Caco-2 (cell line): ENCODE results near the gene SLC6A5. TPM values are rescaled to one million over a fixed set of nuclear protein-coding genes. Genes with fewer than 3 reads are reported as not detected.

Source experiments
- BruUV-seq: library from RNA; stranded (reverse); fragments of 400-500 nt; replicated peaks from 2 replicates; lab custom pipeline; 2021; lab: Mats Ljungman, UMichigan
- CTCF ChIA-PET: fragments of 300-600 bp; sonication (Branson Sonifier 250); formaldehyde crosslinking; loops from one replicate; lab custom pipeline; 2022; ENCODE audit warnings: antibody characterized with exemption; lab: Charles Lee
- POLR2A ChIA-PET: fragments of 300-600 bp; sonication (Branson Sonifier 250); formaldehyde crosslinking; loops from one replicate; lab custom pipeline; 2022; ENCODE audit warnings: antibody characterized with exemption; lab: Charles Lee
- DNase-seq, 2 experiments: peaks; one replicate each; pipeline versions ENCODE4 v3.0.0 to v3.0.0-alpha.2; 2020 to 2022
- H3K27me3 ChIP-seq: replicated peaks from 2 replicates; pipeline ENCODE4 v1.6.0; 2011; ENCODE audit warnings: low read length; ENCODE audit not compliant: control insufficient read depth, insufficient read depth
- H3K36me3 ChIP-seq: 2 replicates; pipeline ENCODE4 v1.5.1; 2011; ENCODE audit warnings: low read length; ENCODE audit not compliant: control insufficient read depth, insufficient read depth
- H3K4me1 ChIP-seq: fragments of 250-450 bp; sonication (Bioruptor Pico); 2 replicates; pipeline ENCODE4 v1.5.1; 2020; ENCODE audit warnings: mild to moderate bottlenecking
- H3K4me3 ChIP-seq: 2 replicates; pipeline ENCODE4 v1.5.1; 2011; ENCODE audit warnings: low read depth, mild to moderate bottlenecking, control low read depth, low read length
- H3K9me3 ChIP-seq: fragments of 250-450 bp; sonication (Bioruptor Pico); 2 replicates; pipeline ENCODE4 v1.5.1; 2020; ENCODE audit warnings: mild to moderate bottlenecking, moderate library complexity
- H3K27ac Mint-ChIP-seq: one replicate; pipeline ENCODE4 v1.8.0; 2022; ENCODE audit warnings: mixed read lengths; ENCODE audit not compliant: unreplicated experiment
- H3K27me3 Mint-ChIP-seq: one replicate; pipeline ENCODE4 v1.8.0; 2022; ENCODE audit warnings: mixed read lengths; ENCODE audit not compliant: insufficient read depth, unreplicated experiment
- H3K36me3 Mint-ChIP-seq: one replicate; pipeline ENCODE4 v1.8.0; 2022; ENCODE audit warnings: mild to moderate bottlenecking, mixed read lengths; ENCODE audit not compliant: insufficient read depth, unreplicated experiment
- H3K4me1 Mint-ChIP-seq: one replicate; pipeline ENCODE4 v1.8.0; 2022; ENCODE audit warnings: low read depth, mixed read lengths; ENCODE audit not compliant: unreplicated experiment
- H3K4me3 Mint-ChIP-seq: one replicate; pipeline ENCODE4 v1.8.0; 2022; ENCODE audit warnings: mild to moderate bottlenecking, moderate library complexity, mixed read lengths; ENCODE audit not compliant: unreplicated experiment
- H3K9me3 Mint-ChIP-seq: one replicate; pipeline ENCODE4 v1.8.0; 2022; ENCODE audit warnings: mixed read lengths; ENCODE audit not compliant: unreplicated experiment
- CTCF ChIP-seq, 2 experiments: fragments of 200-600 bp in 1 of 2; IDR thresholded peaks; 1 replicate in 1 of 2; 2 replicates in 1 of 2; pipeline versions ENCODE4 v1.5.1 to v1.8.0; 2011 to 2022; ENCODE audit warnings: antibody characterized with exemption in 1 of 2, control low read depth in 1 of 2, inconsistent platforms in 1 of 2, low read depth in 1 of 2, low read length in 1 of 2, mild to moderate bottlenecking in 1 of 2, moderate library complexity in 1 of 2; ENCODE audit not compliant: insufficient read depth in 1 of 2, severe bottlenecking in 1 of 2, unreplicated experiment in 1 of 2
- intact Hi-C: fragments of 100-400 bp; cut with micrococcal nuclease; formaldehyde crosslinking; loops from one replicate; pipeline ENCODE4 v1.10.0; 2022; ENCODE audit not compliant: unreplicated experiment
- total RNA-seq: library from RNA; stranded (reverse); gene quantifications from 2 replicates; pipeline ENCODE4 v1.2.3, GENCODE V29; 2022

The SLC6A5 gene
- total RNA-seq, 1 experiment from 2014 or later, result not detected

DNA sequence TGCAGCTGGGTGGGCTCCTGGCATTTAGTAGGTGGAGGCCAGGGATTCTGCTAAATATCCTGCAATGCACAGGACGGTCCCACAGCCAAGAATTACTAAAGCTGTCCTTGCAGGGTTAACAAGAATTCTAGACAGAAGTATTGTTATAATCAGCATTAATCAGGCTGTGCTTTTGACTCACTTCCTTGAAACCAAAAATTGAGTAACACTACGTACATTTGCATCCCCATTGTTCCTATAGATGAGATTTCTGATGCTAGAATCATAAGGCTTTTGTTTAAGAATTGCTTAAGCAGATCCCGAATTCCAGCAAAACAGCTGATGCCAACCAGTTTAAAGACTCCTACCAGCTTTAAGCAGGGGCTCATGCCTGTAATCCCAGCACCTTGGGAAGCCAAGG, 11.4 kb downstream of the SLC6A5 start:
- Mint-ChIP-seq H3K36me3 (no peaks in the 10 kb centered on the region), H3K27ac (no peak overlapping the region), H3K4me3 (no peak overlapping the region), H3K9me3 (no peaks in the 10 kb centered on the region), H3K4me1 (peaks cover 9% of the 10 kb centered on the region), H3K27me3 (peaks cover 23% of the 10 kb centered on the region)
- no peak for DNase-seq
- H3K4me1 ChIP-seq, result 0 out of 2 replicates have a peak, but pooled peaks cover 3% of the 10 kb centered on the region
- no peak overlapping the region for H3K4me3 ChIP-seq
- ChIA-PET CTCF (no interaction called here), POLR2A (no interaction called here)
- no peaks in the 10 kb centered on the region for H3K36me3 ChIP-seq
- TF ChIP-seq CTCF (IDR thresholded peaks at IDR 0.05; ENCODE audit: insufficient read depth in 1 of 2, low read depth in 1 of 2, low read length in 1 of 2, severe bottlenecking in 1 of 2, unreplicated experiment in 1 of 2), result no peak
- H3K9me3 ChIP-seq, result no peaks in the 10 kb centered on the region
- intact Hi-C loops, result loop anchor here (1.0 to 5.0 kb wide), 6 partner anchors 79 to 483 kb away; partner anchors contain the start of gene PRMT3
- no TSS peak for BruUV-seq
- no peaks in the 10 kb centered on the region for H3K27me3 ChIP-seq

DNA sequence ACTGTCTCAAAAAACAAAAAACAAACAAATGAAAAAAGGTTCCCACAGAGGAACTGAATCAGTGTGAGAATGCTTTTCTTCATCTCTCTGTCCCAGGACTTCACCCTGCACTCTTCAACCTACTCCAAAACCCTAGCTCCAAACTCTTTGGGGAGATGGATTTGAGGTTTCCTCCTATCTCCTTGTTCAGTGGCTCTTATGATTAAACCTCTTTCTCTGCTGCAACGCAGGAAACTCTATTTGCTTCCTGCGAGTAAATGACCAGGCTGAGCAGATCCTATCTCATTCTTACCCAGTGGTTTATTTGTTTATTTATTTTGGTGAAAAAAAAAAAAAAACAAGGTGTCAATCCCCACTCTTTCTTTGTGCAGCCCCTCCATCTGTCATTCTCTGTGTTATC, 12.0 kb downstream of the SLC6A5 start:
- Mint-ChIP-seq H3K27me3 (peaks cover 18% of the 10 kb centered on the region), H3K9me3 (no peaks in the 10 kb centered on the region), H3K36me3 (no peaks in the 10 kb centered on the region), H3K4me1 (peaks cover 9% of the 10 kb centered on the region), H3K27ac (no peak overlapping the region), H3K4me3 (no peak overlapping the region)
- intact Hi-C loops, result loop anchor here (2.0 to 5.0 kb wide), 3 partner anchors 79 to 225 kb away; partner anchors contain the start of gene PRMT3
- POLR2A ChIA-PET, result no interaction called here
- Histone ChIP-seq H3K4me3 (no peak overlapping the region), H3K27me3 (no peaks in the 10 kb centered on the region), H3K9me3 (no peaks in the 10 kb centered on the region), H3K36me3 (no peaks in the 10 kb centered on the region), H3K4me1 (0 out of 2 replicates have a peak, but pooled peaks cover 3% of the 10 kb centered on the region)
- CTCF ChIA-PET, result no interaction called here
- TF ChIP-seq CTCF (IDR thresholded peaks at IDR 0.05; ENCODE audit: insufficient read depth in 1 of 2, low read depth in 1 of 2, low read length in 1 of 2, severe bottlenecking in 1 of 2, unreplicated experiment in 1 of 2), result no peak
- no TSS peak for BruUV-seq
- no peak for DNase-seq

DNA sequence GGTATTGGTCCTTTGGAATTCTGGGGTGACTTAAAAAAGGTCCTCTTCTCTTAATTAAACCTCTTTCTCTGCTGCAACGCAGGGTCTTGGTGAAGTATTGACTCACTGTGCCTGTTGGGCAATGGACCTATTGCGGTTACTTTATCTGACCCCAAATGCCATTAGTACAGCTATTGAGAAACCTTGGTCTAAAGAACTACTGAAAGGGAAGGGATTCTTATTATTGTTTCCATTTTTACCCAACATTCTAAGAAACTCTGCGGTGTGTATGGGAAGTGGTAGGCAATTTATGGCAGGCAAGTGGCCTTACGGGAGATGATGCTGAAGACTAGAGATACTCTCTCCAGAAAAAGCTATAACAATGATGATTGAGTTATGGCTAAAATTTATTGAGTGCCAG, 12.5 kb downstream of the SLC6A5 start:
- Histone ChIP-seq H3K27me3 (no peaks in the 10 kb centered on the region), H3K4me3 (no peak overlapping the region), H3K36me3 (no peaks in the 10 kb centered on the region), H3K4me1 (0 out of 2 replicates have a peak, but pooled peaks cover 3% of the 10 kb centered on the region), H3K9me3 (no peaks in the 10 kb centered on the region)
- POLR2A ChIA-PET, result no interaction called here
- Mint-ChIP-seq H3K27ac (no peak overlapping the region), H3K9me3 (no peaks in the 10 kb centered on the region), H3K36me3 (no peaks in the 10 kb centered on the region), H3K4me3 (no peak overlapping the region), H3K4me1 (peaks cover 9% of the 10 kb centered on the region), H3K27me3 (peaks cover 18% of the 10 kb centered on the region)
- intact Hi-C loops, result loop anchor here (2.0 to 5.0 kb wide), 3 partner anchors 80 to 225 kb away; partner anchors contain the start of gene PRMT3
- no peak for TF ChIP-seq CTCF (IDR thresholded peaks at IDR 0.05; ENCODE audit: insufficient read depth in 1 of 2, low read depth in 1 of 2, low read length in 1 of 2, severe bottlenecking in 1 of 2, unreplicated experiment in 1 of 2)
- CTCF ChIA-PET, result no interaction called here
- no TSS peak for BruUV-seq
- no peak for DNase-seq
